Hindlimb muscle (tissue), 1 donor: Measurements from ENCODE around the gene ARFGAP1. TPM values are rescaled to one million over a fixed set of nuclear protein-coding genes. Genes with fewer than 3 reads are reported as not detected.

ENCODE experiments used
- DNase-seq: peaks from one replicate; pipeline ENCODE4 v3.0.0-alpha.2; 2013
- polyA plus RNA-seq: library from polyadenylated mRNA; unstranded; fragments of 120-200 nt; gene quantifications from one replicate; pipeline ENCODE4 v1.2.1, GENCODE V29; 2013; ENCODE audit not compliant: insufficient read length

The ARFGAP1 gene
- polyA plus RNA-seq: 86.1 TPM

GRCh38 chr20:63272105-63273058, at the start of gene ARFGAP1:
Gene ARFGAP1, plus strand, starts transcription at chr20:63272813. Its CDS starts 2,768 bp downstream, at chr20:63275581.
- DNase-seq: peak; percentile 96

GRCh38 chr20:63223121-63223825, 49.3 kb upstream of the ARFGAP1 start:
- DNase-seq: no peak

GRCh38 chr20:63223826-63224207, 48.8 kb upstream of the ARFGAP1 start:
- no peak for DNase-seq

- no peak for DNase-seq
These were observed 48.1 kb upstream of the ARFGAP1 start for GRCh38 chr20:63224412-63225081.

- DNase-seq: no peak
These were observed 47.5 kb upstream of the ARFGAP1 start for GRCh38 chr20:63225082-63225454.

GRCh38 chr20:63226042-63226943, 46.3 kb upstream of the ARFGAP1 start:
- DNase-seq: no peak

GRCh38 chr20:63227260-63227659, 45.4 kb upstream of the ARFGAP1 start:
- DNase-seq: no peak

GRCh38 chr20:63228806-63229205, 43.8 kb upstream of the ARFGAP1 start:
- DNase-seq: no peak

GRCh38 chr20:63230800-63231268, 41.8 kb upstream of the ARFGAP1 start:
- DNase-seq: peak; percentile 76

GRCh38 chr20:63232235-63233060, 40.2 kb upstream of the ARFGAP1 start:
- DNase-seq: no peak

- no peak for DNase-seq
These were observed 39.6 kb upstream of the ARFGAP1 start for GRCh38 chr20:63233061-63233344.

- no peak for DNase-seq
These were observed 38.7 kb upstream of the ARFGAP1 start for GRCh38 chr20:63233924-63234323.

- DNase-seq: no peak
These were observed 37.8 kb upstream of the ARFGAP1 start for GRCh38 chr20:63234693-63235398.

- DNase-seq: no peak
These were observed 37.1 kb upstream of the ARFGAP1 start, which contains the start of gene BIRC7 for GRCh38 chr20:63235399-63235983. Gene BIRC7, plus strand, starts transcription at chr20:63235905. Its CDS starts 192 bp downstream, at chr20:63236097.

- DNase-seq: no peak
These were observed 36.3 kb upstream of the ARFGAP1 start for GRCh38 chr20:63236116-63236837.

- no peak for DNase-seq
These were observed 34.6 kb upstream of the ARFGAP1 start for GRCh38 chr20:63238031-63238430.

GRCh38 chr20:63238514-63239125, 34.0 kb upstream of the ARFGAP1 start:
- DNase-seq: no peak

- no peak for DNase-seq
These were observed 33.2 kb upstream of the ARFGAP1 start for GRCh38 chr20:63239431-63239830.

- no peak for DNase-seq
These were observed 32.6 kb upstream of the ARFGAP1 start for GRCh38 chr20:63240004-63240403.
